A673 (cell line): ENCODE data around the gene FGF22. TPM values are rescaled to one million over a fixed set of nuclear protein-coding genes. Genes with fewer than 3 reads are reported as not detected.

Experiments used
- BruUV-seq: library from RNA; stranded (reverse); fragments of 400-500 nt; replicated peaks from 2 replicates; lab custom pipeline; 2021; lab: Mats Ljungman, UMichigan
- CTCF ChIA-PET: fragments of 300-600 bp; sonication (Branson Sonifier 250); formaldehyde crosslinking; loops from one replicate; lab custom pipeline; 2022; ENCODE audit warnings: antibody characterized with exemption; lab: Charles Lee
- POLR2A ChIA-PET: fragments of 300-600 bp; sonication (Branson Sonifier 250); formaldehyde crosslinking; loops from one replicate; lab custom pipeline; 2022; ENCODE audit warnings: antibody characterized with exemption; ENCODE audit not compliant: low non-redundant PET; lab: Charles Lee
- DNase-seq: peaks from one replicate; pipeline ENCODE4 v3.0.0-alpha.2; 2015; ENCODE audit warnings: low spot score
- H3K27ac ChIP-seq: fragments of 200-600 bp; sonication (generic); 2 replicates; pipeline ENCODE4 v1.5.1; 2016; ENCODE audit warnings: mixed run types, low read depth, mild to moderate bottlenecking, mixed read lengths, antibody characterized with exemption, low read length; ENCODE audit not compliant: poor library complexity, severe bottlenecking
- H3K27me3 ChIP-seq: fragments of 200-600 bp; sonication (generic); replicated peaks from 2 replicates; pipeline ENCODE4 v1.6.1; 2017; ENCODE audit warnings: mixed run types, low read depth, mild to moderate bottlenecking, mixed read lengths, antibody characterized with exemption, low read length; ENCODE audit not compliant: insufficient read depth, poor library complexity
- H3K36me3 ChIP-seq: fragments of 200-600 bp; sonication (generic); 2 replicates; pipeline ENCODE4 v1.6.1; 2016; ENCODE audit warnings: mixed run types, mild to moderate bottlenecking, mixed read lengths, antibody characterized with exemption, low read length; ENCODE audit not compliant: insufficient read depth, poor library complexity, severe bottlenecking
- H3K4me1 ChIP-seq: fragments of 200-600 bp; sonication (generic); 2 replicates; pipeline ENCODE4 v1.6.1; 2017; ENCODE audit warnings: mixed run types, mild to moderate bottlenecking, mixed read lengths, antibody characterized with exemption, low read length; ENCODE audit not compliant: insufficient read depth, poor library complexity, severe bottlenecking
- H3K4me3 ChIP-seq: fragments of 200-600 bp; sonication (generic); 2 replicates; pipeline ENCODE4 v1.5.1; 2016; ENCODE audit warnings: low read depth, mixed run types, mild to moderate bottlenecking, mixed read lengths, low read length; ENCODE audit not compliant: poor library complexity, severe bottlenecking
- H3K9me3 ChIP-seq: fragments of 200-600 bp; sonication (generic); 2 replicates; pipeline ENCODE4 v1.6.1; 2016; ENCODE audit warnings: mixed run types, low read depth, mild to moderate bottlenecking, mixed read lengths, antibody characterized with exemption, low read length; ENCODE audit not compliant: poor library complexity, severe bottlenecking
- EZH2 ChIP-seq: fragments of 200-600 bp; sonication (generic); IDR thresholded peaks from 2 replicates; pipeline ENCODE4 v1.6.1; 2017; ENCODE audit warnings: borderline replicate concordance, low read depth, mild to moderate bottlenecking, mixed read lengths, antibody characterized with exemption, low read length; ENCODE audit not compliant: poor library complexity, severe bottlenecking
- intact Hi-C: fragments of 100-400 bp; cut with micrococcal nuclease; formaldehyde crosslinking; loops from one replicate; pipeline ENCODE4 v1.10.0; 2022; ENCODE audit not compliant: unreplicated experiment
- total RNA-seq: library from RNA; stranded (reverse); gene quantifications from 2 replicates; pipeline ENCODE4 v1.2.3, GENCODE V29; 2021
- TF ChIP-seq, protein P1 (sequence below): fragments of 300-800, 200-600 bp; sonication (generic); conservative IDR thresholded peaks from 2 replicates; pipeline ENCODE4 v1.5.1; 2017; ENCODE audit warnings: low read depth, mild to moderate bottlenecking, antibody characterized with exemption, low read length, moderate library complexity, mixed read lengths

Gene FGF22
- total RNA-seq, 1 experiment from 2014 or later, result 0.19 TPM

DNA sequence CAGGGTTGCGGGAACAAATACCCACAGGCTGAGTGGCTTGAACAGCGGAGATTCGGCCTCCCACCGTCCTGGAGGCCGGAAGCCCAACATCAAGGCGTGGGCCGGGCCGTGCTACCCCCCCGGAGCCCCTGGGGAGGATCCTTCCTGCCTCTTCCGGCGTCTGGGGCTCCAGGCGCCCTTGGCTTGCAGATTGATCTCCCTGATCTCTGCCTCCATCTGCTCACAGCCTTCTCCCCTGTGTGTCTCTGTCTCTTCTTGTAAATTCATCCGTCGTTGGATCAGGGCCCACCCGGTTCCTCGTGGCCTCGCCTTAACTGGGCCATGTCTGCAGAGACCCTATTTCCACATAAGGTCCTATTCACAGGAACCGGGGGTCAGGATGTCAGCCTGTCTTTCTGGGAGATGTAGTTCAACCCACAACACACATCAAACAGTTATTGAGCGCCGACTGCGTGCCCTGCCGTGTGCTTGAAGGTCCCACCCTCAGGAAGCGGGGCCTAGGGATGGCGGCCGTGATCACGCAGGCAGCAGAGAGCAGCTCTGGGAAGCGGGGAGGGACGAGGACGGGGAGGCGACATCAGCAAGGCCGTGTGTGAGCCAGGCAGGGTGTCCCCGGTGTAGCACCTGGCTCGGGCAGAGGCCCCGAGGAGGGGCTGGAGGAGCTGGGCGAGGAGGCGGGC, 28.7 kb upstream of the FGF22 start:
- no peaks in the 10 kb centered on the region for H3K9me3 ChIP-seq
- ChIA-PET CTCF (no interaction called here), POLR2A (no interaction called here)
- peak; percentile 98 for DNase-seq
- no TSS peak for BruUV-seq
- H3K4me1 ChIP-seq, result peaks cover 33% of the 10 kb centered on the region
- H3K27me3 ChIP-seq, result no peaks in the 10 kb centered on the region
- intact Hi-C loops, result loop anchor here (2.0 kb wide), 1 partner anchor 22 kb away; the partner anchor contains the start of gene POLRMT
- peak overlapping the region; percentile 84 for H3K27ac ChIP-seq
- H3K4me3 ChIP-seq, result peak overlapping the region; percentile 32
- TF ChIP-seq, protein P1, sequence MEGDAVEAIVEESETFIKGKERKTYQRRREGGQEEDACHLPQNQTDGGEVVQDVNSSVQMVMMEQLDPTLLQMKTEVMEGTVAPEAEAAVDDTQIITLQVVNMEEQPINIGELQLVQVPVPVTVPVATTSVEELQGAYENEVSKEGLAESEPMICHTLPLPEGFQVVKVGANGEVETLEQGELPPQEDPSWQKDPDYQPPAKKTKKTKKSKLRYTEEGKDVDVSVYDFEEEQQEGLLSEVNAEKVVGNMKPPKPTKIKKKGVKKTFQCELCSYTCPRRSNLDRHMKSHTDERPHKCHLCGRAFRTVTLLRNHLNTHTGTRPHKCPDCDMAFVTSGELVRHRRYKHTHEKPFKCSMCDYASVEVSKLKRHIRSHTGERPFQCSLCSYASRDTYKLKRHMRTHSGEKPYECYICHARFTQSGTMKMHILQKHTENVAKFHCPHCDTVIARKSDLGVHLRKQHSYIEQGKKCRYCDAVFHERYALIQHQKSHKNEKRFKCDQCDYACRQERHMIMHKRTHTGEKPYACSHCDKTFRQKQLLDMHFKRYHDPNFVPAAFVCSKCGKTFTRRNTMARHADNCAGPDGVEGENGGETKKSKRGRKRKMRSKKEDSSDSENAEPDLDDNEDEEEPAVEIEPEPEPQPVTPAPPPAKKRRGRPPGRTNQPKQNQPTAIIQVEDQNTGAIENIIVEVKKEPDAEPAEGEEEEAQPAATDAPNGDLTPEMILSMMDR, result no peak
- TF ChIP-seq EZH2, result no peak
- H3K36me3 ChIP-seq, result peaks cover 17% of the 10 kb centered on the region

DNA sequence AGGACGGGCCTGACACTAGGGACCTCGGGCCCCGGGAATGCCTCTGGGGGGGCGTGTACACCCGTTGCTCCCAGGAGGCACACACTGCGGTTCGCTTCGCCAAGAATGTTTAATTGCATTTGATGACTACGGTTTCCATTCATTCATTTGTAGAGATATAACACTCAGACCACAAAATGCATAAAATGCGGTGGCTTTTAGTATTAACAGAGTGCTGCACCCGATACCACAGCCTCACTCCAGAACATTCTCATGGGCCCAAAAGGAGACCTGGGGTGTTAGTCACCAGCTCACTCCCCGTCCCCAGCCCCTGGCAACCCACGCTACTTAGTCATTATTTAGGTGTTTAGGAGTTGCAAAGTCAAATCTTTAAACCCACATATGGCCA, 28.2 kb upstream of the FGF22 start:
- Histone ChIP-seq H3K4me3 (no peak overlapping the region), H3K27me3 (no peaks in the 10 kb centered on the region), H3K27ac (peak overlapping the region; percentile 84), H3K4me1 (peaks cover 33% of the 10 kb centered on the region), H3K9me3 (no peaks in the 10 kb centered on the region), H3K36me3 (peaks cover 17% of the 10 kb centered on the region)
- intact Hi-C loops, result loop anchor here (2.0 kb wide), 1 partner anchor 21 kb away; the partner anchor contains the start of gene POLRMT
- POLR2A ChIA-PET, result no interaction called here
- DNase-seq, result peak; percentile 85
- BruUV-seq, result no TSS peak
- CTCF ChIA-PET, result interaction anchor here (0.7 kb wide), 1 partner anchor 12 kb away, joined by 3 read pairs; no protein-coding TSS in a partner anchor
- TF ChIP-seq, protein P1, result no peak
- no peak for TF ChIP-seq EZH2

DNA sequence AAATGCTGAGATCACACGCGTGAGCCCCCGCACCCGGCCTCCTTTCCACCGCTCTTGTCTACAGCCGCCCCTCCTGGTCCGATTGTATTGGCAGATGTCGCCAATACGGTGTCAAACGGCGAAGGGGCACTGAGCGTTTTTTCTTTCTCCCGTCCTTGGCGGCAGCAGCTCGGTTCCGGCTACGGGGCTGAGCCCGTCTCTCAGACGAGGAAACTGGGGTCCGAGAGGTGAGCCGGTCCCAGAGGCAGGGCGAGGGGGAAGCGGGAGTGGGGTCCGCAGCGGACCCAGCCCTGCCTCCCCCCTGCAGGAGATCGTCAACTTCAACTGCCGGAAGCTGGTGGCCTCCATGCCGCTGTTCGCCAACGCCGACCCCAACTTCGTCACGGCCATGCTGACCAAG, 26.7 kb upstream of the FGF22 start:
- intact Hi-C loops, result no loop called here
- peaks cover 23% of the 10 kb centered on the region for H3K36me3 ChIP-seq
- ChIA-PET POLR2A (no interaction called here), CTCF (interaction anchor here (0.9 kb wide), 1 partner anchor 14 kb away, joined by 8 read pairs; no protein-coding TSS in a partner anchor)
- BruUV-seq, result no TSS peak
- H3K4me1 ChIP-seq, result peaks cover 33% of the 10 kb centered on the region
- H3K27ac ChIP-seq, result no peak overlapping the region
- no peaks in the 10 kb centered on the region for H3K27me3 ChIP-seq
- no peak for DNase-seq
- no peak overlapping the region for H3K4me3 ChIP-seq
- H3K9me3 ChIP-seq, result no peaks in the 10 kb centered on the region
- TF ChIP-seq, protein P1, result no peak
- TF ChIP-seq EZH2, result no peak
